HEK293T (cell line): ENCODE data around the gene LGR6.
"Not testable (repeated sequence)": the region's sequence is repeated elsewhere in the genome, so short reads cannot be mapped to it uniquely, and the experiment has no call there.

Source experiments
- CTCF ChIA-PET: fragments of 350-600 bp; formaldehyde crosslinking; extraction: SDS; loops from one replicate; lab custom pipeline; 2021; ENCODE audit warnings: antibody characterized with exemption, inconsistent platforms; lab: Yijun Ruan, JAX
- POLR2A ChIA-PET: fragments of 350-600 bp; formaldehyde crosslinking; extraction: SDS; loops from one replicate; lab custom pipeline; 2020; ENCODE audit warnings: antibody characterized with exemption, inconsistent platforms; lab: Yijun Ruan, JAX
- DNase-seq: peaks from one replicate; pipeline ENCODE4 v3.0.0; 2012; ENCODE audit warnings: mixed read lengths; ENCODE audit errors: extremely low spot score
- ARNT ChIP-seq: fragments of 450-650 bp; IDR thresholded peaks from 2 replicates; pipeline ENCODE4 v1.6.1; 2017; ENCODE audit warnings: mild to moderate bottlenecking
- BHLHE40 ChIP-seq: fragments of 450-650 bp; IDR thresholded peaks from 2 replicates; pipeline ENCODE4 v1.6.1; 2016; ENCODE audit warnings: mild to moderate bottlenecking, moderate library complexity, borderline replicate concordance
- CTBP1 ChIP-seq: fragments of 450-650 bp; IDR thresholded peaks from 2 replicates; pipeline ENCODE4 v1.6.1; 2016; ENCODE audit warnings: borderline replicate concordance
- ELF4 ChIP-seq: fragments of 450-650 bp; IDR thresholded peaks from 2 replicates; pipeline ENCODE4 v1.6.1; 2017; ENCODE audit warnings: antibody characterized with exemption
- FOXA1 ChIP-seq: fragments of 450-650 bp; IDR thresholded peaks from 2 replicates; pipeline ENCODE4 v1.6.1; 2016; ENCODE audit warnings: mild to moderate bottlenecking
- FOXK2 ChIP-seq: fragments of 450-650 bp; IDR thresholded peaks from 2 replicates; pipeline ENCODE4 v1.6.1; 2016; ENCODE audit warnings: mild to moderate bottlenecking
- FOXM1 ChIP-seq: fragments of 450-650 bp; IDR thresholded peaks from 2 replicates; pipeline ENCODE4 v1.6.1; 2017; ENCODE audit warnings: mild to moderate bottlenecking, borderline replicate concordance
- HDGF ChIP-seq: fragments of 450-650 bp; IDR thresholded peaks from 2 replicates; pipeline ENCODE4 v1.6.1; 2017; ENCODE audit warnings: antibody characterized with exemption, borderline replicate concordance
- L3MBTL2 ChIP-seq: fragments of 450-650 bp; conservative IDR thresholded peaks from 2 replicates; pipeline ENCODE4 v1.6.1; 2016; ENCODE audit warnings: mild to moderate bottlenecking
- LEF1 ChIP-seq: fragments of 450-650 bp; IDR thresholded peaks from 2 replicates; pipeline ENCODE4 v1.6.1; 2017; ENCODE audit warnings: mild to moderate bottlenecking, borderline replicate concordance
- NFRKB ChIP-seq: fragments of 450-650 bp; IDR thresholded peaks from 2 replicates; pipeline ENCODE4 v1.6.1; 2016; ENCODE audit warnings: mild to moderate bottlenecking, moderate library complexity
- SP1 ChIP-seq: fragments of 450-650 bp; IDR thresholded peaks from 2 replicates; pipeline ENCODE4 v1.6.1; 2017
- SUZ12 ChIP-seq: fragments of 450-650 bp; IDR thresholded peaks from 2 replicates; pipeline ENCODE4 v1.6.1; 2016; ENCODE audit warnings: mild to moderate bottlenecking
- TARDBP ChIP-seq: fragments of 450-650 bp; IDR thresholded peaks from 2 replicates; pipeline ENCODE4 v1.6.1; 2016
- ZNF384 ChIP-seq: fragments of 450-650 bp; IDR thresholded peaks from 2 replicates; pipeline ENCODE4 v1.6.1; 2016
- TF ChIP-seq, protein P1 (sequence below): fragments of 450-650 bp; IDR thresholded peaks from 2 replicates; pipeline ENCODE4 v1.6.1; 2016

Gene LGR6

DNA sequence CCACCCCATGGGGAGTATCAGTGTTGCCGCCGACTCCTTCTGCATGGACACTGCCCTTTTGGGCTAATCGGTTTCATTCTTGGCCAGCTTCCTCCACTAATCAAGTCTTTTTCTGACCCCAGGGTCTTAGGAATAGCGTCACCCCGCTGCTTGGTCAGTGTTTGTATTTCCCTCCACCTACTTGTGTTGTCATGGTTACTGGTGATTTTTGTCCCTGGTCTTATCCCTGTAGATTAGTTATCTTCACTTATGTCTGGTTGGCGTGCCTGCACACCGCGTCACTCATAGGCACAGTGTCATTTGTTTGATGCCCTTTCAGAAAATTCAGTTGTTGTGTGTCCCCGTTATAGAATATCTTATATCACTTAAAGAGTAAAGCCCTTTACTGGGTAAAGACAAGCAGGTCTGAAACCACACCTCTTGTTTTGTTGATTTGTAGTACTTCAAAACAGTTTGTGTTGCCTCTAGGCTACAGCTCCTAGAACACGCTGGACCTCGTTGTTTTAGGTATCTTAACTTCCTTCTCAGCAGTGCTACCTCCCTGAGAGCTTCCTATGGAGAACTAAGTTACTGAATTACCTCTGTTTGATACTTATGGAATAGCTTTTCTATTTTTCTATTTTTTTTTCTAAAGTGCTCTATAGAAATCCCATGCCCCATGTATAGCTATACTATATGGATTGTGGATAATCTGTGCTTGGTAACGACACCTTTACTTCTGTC, 155.8 kb downstream of the LGR6 start:
- no peak for DNase-seq
- ChIA-PET CTCF (no interaction called here), POLR2A (interaction anchor here (1.4 kb wide), 1 partner anchor 10 kb away, joined by 4 read pairs; no protein-coding TSS in a partner anchor)
- TF ChIP-seq, protein P1, sequence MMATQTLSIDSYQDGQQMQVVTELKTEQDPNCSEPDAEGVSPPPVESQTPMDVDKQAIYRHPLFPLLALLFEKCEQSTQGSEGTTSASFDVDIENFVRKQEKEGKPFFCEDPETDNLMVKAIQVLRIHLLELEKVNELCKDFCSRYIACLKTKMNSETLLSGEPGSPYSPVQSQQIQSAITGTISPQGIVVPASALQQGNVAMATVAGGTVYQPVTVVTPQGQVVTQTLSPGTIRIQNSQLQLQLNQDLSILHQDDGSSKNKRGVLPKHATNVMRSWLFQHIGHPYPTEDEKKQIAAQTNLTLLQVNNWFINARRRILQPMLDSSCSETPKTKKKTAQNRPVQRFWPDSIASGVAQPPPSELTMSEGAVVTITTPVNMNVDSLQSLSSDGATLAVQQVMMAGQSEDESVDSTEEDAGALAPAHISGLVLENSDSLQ, result no peak
- TF ChIP-seq HDGF, result no peak
- no peak for TF ChIP-seq LEF1
- no peak for TF ChIP-seq NFRKB
- TF ChIP-seq FOXM1, result no peak
- TF ChIP-seq L3MBTL2, result no peak
- no peak for TF ChIP-seq FOXA1
- no peak for TF ChIP-seq SUZ12
- TF ChIP-seq TARDBP, result no peak
- TF ChIP-seq CTBP1, result no peak
- TF ChIP-seq FOXK2, result no peak

DNA sequence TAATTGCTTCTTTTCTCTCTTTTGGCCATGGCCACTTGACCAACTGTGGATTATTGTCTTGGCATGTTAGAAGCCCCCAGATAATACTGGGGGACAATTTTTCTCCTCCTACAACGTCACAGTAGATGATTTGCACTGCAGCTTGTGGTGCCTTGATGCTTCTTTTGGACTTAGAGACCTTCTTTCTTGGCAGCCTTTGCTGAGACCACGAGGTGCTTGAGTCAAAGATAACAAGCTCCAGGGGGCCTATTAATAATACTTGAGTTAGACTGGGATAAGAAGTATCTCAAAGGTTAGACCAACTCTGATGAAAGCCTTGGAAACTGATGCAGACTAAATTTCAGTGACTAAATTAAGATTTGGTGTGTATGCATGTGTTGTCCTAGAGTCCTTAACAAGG, 158.1 kb downstream of the LGR6 start:
- CTCF ChIA-PET, result interaction anchor here (0.6 kb wide), 1 partner anchor 10 kb away, joined by 4 read pairs; no protein-coding TSS in a partner anchor
- POLR2A ChIA-PET, result interaction anchor here (0.6 kb wide), 1 partner anchor 10 kb away, joined by 3 read pairs; the partner anchor contains the start of gene UBE2T
- TF ChIP-seq BHLHE40 (no peak), ZNF384 (no peak), FOXK2 (no peak), SP1 (no peak), CTBP1 (no peak), FOXA1 (no peak), L3MBTL2 (no peak)
- no peak for DNase-seq

DNA sequence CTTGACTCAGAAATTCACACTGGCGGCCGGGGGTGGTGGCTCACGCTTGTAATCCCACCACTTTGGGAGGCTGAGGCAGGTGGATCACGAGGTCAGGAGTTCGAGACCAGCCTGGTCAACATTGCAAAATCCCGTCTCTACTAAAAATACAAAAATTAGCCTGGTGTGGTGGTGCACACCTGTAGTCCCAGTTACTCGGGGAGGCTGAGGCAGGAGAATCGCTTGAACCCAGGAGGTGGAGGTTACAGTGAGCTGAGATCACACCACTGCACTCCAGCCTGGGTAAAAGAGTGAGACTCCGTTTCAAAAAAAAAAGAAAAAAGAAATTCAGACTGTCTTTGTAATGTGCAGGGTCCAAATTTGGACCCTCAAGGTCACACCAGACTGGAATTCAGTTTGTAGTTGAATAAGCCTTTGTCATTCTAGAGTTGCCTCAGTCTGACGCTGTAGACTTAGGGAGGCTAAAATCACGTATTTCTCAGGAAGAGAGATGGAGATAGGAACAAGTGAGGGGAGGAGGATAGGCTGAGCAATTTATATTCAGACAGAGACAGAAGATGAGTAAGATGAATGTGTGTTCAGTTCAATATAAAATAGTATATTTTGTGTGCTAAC, 159.1 kb downstream of the LGR6 start:
- DNase-seq, POLR2A ChIA-PET, CTCF ChIA-PET: not testable (repeated sequence)

DNA sequence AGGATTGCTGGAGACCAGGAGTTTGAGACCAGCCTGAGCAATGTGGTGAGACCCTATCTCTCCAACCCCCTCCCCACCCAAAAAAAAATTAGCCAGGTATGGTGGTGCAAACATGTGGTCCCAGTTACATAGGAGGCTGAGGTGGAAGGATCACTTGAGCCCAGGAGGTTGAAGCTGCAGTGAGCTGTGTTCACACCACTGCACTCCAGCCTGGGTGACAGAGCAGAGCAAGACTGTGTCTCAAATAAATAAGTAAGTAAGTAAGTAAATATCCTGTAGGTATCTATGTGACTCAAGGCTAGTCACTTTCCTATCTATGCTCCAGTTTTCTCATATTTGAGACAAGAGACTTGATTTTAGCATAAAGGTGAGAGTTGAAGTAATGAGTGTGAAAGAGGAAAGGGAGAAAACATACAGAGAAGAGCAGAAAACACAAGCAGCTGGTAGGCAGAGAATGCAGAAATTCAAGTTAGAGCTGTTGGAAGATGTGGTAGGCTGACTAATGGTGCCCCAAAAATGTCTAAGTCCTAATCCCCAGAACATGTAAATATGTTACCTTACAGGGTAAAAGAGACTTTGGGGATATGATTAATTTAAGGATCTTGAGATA, 162.4 kb downstream of the LGR6 start:
- no peak for DNase-seq
- no peak for TF ChIP-seq HDGF
- TF ChIP-seq SP1, result no peak
- no peak for TF ChIP-seq ARNT
- TF ChIP-seq TARDBP, result no peak
- ChIA-PET CTCF (interaction anchor here (1.6 kb wide), 1 partner anchor 10 kb away, joined by 7 read pairs; no protein-coding TSS in a partner anchor), POLR2A (no interaction called here)

DNA sequence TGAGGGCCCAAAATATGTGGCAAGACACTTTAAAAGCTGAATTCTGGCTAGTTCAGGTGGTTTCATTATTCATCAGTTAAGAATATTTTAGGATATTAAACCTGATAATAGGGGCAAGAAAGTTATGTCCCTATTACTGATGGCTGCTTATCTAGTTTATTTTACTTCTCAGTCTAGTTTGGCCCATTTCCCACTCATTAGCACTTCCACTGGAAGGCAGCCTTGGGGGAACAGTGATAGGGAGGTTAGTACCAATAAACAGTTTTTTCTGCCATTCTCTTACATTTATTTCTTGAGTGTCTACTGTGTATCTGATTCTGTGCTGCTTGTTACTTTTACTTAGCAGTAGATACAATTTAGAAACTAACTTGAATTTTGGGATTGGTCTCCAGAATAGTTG, 163.9 kb downstream of the LGR6 start:
- DNase-seq, result no peak
- TF ChIP-seq BHLHE40 (no peak), ARNT (no peak), FOXK2 (no peak), TARDBP (no peak), LEF1 (no peak), CTBP1 (no peak), SP1 (no peak), NFRKB (no peak), ZNF384 (no peak), FOXA1 (no peak), SUZ12 (no peak), FOXM1 (no peak), HDGF (no peak), ELF4 (no peak), L3MBTL2 (no peak)
- TF ChIP-seq, protein P1, result no peak
- POLR2A ChIA-PET, result no interaction called here
- CTCF ChIA-PET, result no interaction called here

DNA sequence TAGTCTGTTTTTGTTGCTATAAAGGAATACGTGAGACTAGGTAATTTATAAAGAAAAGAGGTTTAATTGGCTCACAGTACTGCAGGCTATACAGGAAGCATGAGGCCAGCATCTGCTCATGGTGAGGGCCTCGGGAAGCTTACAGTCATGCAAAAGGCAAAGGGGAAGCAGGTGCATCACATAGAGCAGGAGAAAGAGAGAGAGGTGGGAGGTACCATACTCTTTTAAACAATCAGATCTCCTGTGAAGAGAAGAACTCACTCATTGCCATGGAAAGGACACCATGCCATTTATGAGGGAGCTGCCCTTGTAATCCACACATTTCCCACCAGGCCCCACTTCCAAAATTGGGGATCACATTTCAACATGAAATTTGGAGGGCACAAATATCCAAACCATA, 167.6 kb downstream of the LGR6 start:
- CTCF ChIA-PET, result no interaction called here
- TF ChIP-seq TARDBP (no peak), ELF4 (no peak), FOXM1 (no peak), ZNF384 (no peak), BHLHE40 (no peak), FOXK2 (no peak), SUZ12 (no peak), SP1 (no peak), ARNT (no peak), NFRKB (no peak), LEF1 (no peak), HDGF (no peak), L3MBTL2 (no peak), FOXA1 (no peak), CTBP1 (no peak)
- TF ChIP-seq, protein P1, result no peak
- no peak for DNase-seq
- POLR2A ChIA-PET, result no interaction called here
